ENCODE measurements around the gene GSG1L.
"Not testable (repeated sequence)": the region's sequence is repeated elsewhere in the genome, so short reads cannot be mapped to it uniquely, and the experiment has no call there.

The GSG1L gene

DNA sequence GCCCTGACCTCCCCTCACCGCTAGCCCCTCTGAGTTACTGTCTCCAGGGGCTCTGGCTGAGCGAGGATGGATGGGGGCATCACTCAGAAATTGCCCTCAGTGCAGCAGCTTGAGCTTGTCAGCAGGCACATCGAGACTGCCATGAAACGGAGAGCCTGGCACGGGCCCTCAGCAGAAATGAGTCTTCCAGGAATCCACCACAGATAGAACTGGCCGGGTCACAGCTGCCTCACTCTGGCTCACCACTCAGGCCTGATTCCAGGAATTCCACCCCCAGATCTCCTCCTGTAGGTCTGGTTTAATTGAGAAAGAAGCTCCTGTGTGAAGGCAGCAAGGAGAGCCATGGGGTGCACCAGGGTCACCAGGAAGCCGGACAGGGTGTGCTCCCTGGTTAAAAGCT lies 85.5 kb downstream of the GSG1L start:
- no peak for DNase-seq

- no peak for DNase-seq
Measured at GRCh38 chr16:27976990-27977389, 86.5 kb downstream of the GSG1L start.

- no peak for DNase-seq
Measured at GRCh38 chr16:27974896-27975540, 88.5 kb downstream of the GSG1L start.

DNA sequence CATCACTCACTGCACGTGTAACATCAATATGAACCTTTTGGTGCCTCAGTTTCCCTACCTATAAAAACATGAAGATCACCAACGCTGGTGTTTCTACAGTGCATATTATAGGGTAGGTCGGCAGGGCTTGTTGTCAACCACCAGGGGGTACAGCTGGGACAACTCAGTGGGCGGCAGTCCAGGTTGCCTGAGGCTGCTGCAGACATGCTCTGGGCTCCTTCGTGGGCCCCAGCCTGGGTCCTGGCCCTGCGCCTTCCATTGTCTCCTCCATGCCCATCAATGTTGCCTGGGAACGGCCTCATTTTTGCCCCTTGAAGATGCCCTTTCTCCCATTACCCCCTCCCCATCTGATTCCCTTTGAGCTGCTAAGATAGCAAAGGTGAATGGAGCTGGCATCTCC lies 89.8 kb downstream of the GSG1L start:
- no peak for DNase-seq

- peak; percentile 62 for DNase-seq
Measured at GRCh38 chr16:27972500-27972899, 91.0 kb downstream of the GSG1L start.

- no peak for DNase-seq
Measured at GRCh38 chr16:27969574-27969973, 93.9 kb downstream of the GSG1L start.

DNA sequence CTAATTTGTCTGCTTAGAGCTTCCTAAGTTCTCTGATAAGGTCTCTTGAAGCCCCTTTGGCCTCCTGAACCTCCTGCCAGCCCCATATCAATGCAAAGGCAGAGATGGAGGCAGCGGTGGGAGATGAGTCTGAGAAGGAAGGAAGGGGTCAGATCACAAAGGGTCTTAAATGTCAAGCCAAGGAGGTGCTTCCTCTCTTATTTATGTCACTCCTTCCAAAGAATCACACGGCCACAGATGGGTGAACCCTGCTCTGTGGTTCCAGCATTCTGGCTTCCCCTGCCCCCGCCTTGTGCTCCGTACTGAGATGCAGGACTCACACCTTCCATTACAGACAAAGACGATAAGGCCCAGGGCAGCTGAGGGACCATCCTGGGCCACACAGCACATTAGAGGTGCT lies 96.3 kb downstream of the GSG1L start:
- DNase-seq, result no peak

DNA sequence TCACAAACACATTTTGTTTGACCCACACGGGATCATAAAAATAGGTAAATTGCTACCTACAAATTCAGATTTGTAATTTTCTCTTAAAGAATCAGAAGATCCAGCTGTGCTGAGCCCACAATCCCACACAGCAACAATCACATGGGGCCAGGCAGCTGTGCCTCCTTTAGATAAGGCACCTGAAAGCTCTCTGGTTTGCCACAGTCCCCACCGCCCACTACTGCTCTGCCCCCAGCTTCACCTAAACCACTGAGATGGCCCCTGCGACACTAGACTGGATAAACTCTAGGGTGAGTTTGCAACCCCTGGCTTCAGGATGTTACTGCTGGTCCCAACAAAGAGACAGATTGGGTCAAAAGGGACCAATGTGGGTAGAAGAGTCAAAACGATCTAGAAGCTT lies 96.8 kb downstream of the GSG1L start:
- no peak for DNase-seq

GRCh38 chr16:27965801-27966200 lies 97.7 kb downstream of the GSG1L start:
- DNase-seq, result no peak

- no peak for DNase-seq
Measured at GRCh38 chr16:27963471-27963965, 100.0 kb downstream of the GSG1L start.

DNA sequence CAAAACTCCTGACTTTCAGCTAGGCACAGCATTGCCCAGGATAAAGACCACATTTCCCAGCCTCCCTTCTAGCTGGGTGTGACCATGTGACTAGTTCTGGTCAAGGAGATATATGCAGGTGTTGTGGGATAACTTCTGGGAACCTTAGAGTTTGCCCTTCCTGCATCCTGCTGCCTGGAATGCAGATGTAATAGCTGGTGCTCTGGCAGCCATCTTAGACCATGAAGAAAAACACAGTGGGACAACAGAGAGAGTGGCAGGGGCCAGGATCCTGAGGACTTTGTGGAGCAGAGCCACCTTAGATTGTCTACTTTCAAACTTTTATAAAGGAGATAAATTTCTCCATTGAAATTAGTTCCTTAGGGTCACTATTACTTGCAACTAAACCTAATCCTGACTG lies 101.3 kb downstream of the GSG1L start:
- no peak for DNase-seq

DNA sequence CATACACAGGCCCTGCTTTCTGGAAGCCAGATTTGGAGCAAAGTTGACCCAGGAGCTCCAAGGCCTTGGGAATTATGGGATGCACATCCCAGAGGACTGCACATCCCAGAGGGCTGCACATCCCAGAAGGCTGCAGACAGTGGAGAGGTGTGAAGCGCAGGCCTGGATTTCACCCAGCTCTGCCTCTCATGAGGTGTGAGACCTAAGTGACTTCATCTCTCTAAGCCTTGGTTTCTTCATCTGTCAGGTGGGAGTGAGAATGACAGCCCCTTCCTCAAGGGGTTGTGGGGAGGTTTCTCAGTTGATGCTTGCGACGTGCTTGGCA lies 102.3 kb downstream of the GSG1L start:
- no peak for DNase-seq

DNA sequence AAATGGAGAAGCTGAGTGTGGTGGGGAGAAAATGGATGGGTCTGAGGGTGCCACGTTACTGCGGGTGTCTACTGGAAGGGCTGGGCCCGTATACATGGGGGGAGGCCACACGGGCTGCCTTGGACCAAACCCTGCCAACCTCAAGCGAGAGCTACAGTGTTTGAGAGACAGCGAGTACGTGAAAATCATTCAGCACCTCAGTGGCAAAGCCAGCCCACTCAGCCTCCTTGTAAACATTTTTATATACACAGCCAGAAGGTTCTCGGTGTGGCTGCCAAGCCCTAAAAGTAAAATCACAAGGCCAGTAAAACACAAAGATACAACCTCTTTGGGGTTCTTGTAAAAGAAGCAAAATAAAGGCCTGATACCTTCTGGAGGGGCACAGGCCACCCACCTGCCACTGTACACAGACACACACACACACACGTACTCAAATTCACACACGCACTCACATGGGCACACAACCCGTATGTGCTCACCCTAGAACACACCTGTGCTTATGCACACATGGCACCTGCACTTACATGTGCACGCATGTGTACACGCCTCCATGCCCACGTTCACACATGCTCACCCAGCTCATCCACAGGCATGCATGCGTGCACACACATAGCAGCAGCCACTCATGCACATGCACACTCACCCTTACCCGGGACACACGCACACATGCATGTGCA lies 102.8 kb downstream of the GSG1L start:
- no peak for DNase-seq

DNA sequence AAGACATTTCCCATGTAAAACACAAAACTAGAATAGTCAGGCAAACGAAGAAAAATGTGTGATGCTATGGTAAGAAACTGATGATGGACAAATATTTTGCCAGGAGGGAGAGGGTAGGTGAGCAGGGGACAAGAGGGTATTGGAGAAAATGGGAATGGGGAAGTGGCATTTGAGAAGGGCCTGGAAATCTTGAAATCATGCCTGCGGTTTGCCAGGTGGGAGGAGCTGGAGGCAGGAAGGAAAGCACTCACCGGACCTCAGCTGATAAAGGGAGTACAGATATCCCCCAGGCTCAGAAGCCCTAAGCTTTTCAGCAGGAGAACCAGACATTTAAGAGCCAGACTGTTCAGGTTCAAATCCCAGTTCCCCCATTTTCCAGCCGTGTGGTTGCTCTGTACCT lies 103.6 kb downstream of the GSG1L start:
- DNase-seq, result no peak

DNA sequence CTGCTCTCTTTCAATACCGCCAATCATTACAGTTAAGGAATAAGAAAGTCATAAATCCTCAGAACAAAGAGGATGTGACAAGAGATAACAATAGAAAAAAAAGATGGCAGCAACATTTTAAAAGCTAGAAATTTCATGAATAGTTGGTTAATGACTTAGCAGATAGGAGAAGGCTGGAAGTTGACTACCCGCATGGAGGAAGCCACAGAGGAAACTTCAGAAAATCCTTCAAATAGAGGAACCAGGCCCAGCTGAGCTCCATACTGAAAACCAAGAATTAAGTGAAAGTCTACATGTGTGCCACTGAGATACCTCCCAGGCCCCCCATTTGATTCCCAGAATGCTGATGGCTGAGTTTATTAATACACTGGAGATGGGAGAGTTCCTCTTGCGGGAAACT lies 109.3 kb downstream of the GSG1L start:
- DNase-seq, result no peak

DNA sequence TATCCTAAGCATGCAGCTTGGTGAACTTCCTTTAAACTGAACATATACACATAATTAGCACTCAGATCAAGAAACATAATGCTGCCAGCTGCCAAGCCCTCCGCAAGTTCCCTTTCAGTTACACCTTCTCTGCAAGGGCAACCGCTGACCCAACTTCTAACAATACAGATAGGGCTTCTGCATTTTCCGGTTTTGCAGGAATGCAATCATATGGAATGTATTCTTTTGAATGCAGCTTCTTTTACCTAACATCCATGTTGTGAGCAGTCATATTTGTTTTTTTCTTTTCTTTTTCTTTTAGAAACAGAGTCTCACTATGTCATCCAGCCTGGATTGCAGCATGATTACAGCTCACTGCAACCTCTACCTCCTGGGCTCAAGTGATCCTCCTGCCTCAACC lies 110.7 kb downstream of the GSG1L start:
- no peak for DNase-seq

- DNase-seq, result no peak
Measured at GRCh38 chr16:27951489-27952120, 111.9 kb downstream of the GSG1L start.

DNA sequence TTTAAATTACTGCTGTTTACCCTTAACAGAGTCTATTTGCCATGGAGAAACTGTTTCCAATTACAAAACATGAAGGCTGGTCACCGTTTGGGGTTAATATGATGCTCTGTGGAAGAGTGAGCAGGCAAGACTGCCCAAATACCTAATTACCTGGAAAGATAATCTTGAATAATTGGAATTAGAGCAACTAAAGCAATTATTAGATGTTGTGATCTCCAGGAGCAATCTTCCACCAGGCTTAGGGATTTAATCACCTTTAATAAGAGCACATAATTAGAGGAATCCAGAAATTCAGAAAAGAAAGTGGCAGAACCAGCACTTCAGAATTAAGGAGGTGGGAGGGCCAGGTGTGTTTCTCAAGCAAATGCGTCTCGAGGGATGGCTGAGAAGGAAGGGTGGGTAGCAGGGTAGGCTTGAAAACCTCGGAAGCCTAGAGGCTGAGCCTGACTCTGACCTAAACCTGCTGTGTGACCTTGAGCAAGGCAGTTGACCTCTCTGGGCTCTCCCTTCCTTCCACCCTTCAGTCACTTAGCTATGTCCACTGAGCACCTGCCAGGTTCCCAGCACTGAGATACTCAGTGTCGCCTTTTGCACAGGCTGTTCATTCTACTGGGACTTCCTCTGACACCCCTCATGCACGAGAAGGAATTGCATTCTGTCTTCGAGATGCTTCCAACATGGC lies 113.2 kb downstream of the GSG1L start:
- DNase-seq, result no peak

DNA sequence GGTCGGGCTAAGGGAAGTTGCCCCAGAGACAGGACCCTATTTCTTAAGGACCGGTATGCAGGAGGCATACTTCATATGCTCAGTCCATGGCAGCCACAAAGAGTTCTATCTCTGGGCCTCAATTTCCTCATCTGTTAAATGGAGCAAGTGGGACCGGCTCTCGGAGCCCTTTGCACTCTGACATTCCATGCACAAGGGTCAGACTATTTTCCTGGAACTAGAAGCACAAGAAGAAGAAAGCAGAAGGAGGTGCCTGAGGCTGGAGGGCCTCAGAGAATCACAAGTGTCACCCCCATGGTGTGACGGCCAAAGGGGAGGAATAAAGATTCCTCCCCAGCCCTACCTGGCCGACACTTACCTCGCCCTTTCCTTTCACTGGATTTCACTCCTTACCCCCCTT lies 115.8 kb downstream of the GSG1L start:
- DNase-seq, result no peak

- no peak for DNase-seq
Measured at GRCh38 chr16:27945233-27945973, 118.1 kb downstream of the GSG1L start.

GRCh38 chr16:27943766-27944165 lies 119.7 kb downstream of the GSG1L start:
- DNase-seq, result no peak

DNA sequence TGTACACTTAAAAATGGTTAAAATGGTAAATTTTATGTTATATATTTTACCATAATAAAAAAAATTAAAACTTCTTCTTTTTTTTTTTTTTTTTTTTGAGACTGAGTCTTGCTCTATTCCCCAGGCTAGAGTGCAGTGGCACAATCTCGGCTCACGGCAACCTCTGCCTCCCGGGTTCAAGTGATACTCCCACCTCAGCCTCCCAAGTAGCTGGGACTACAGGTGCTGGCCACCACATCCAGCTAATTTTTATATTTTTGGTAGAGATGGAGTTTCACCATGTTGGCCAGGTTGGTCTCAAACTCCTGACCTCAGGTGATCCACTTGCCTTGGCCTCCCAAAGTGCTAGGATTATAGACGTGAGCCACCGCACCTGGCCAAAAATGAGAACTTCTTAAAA lies 121.4 kb downstream of the GSG1L start:
- not testable (repeated sequence) for DNase-seq

GRCh38 chr16:27935076-27935475 lies 128.4 kb downstream of the GSG1L start:
- DNase-seq, result no peak

Measured in CD4-positive, alpha-beta T cell treated with Interleukin-17A for 1 hour (primary cell).